Limb (tissue), 2 donors: ENCODE results near the gene CIT.

Experiments used
- DNase-seq, 2 donors: peaks; one replicate each; pipeline ENCODE4 v3.0.0-alpha.2; 2016; ENCODE audit errors: extremely low spot score in 2 of 2

Gene CIT

GRCh38 chr12:119803381-119803791 is 73.7 kb downstream of the CIT start:
- DNase-seq = peak; percentile 60 to 73

DNA sequence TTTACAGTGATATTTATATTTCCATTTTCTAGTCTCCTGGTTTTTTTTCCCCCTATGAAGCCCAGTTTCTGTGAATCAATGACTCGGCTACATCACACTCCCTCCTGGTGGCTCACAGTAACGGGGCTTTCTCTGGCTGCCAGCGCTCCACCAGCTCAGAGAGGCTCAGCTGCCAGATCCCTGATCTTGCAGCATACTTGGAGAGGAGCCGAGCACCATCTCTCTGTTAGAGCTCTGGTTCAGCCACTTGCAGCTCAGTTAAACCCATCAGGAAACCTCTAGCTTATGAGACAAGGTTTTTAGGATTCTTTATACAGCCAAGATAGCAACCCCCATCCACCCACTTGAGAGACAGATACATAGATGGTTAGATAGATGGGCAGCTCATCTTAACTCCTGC is 74.6 kb downstream of the CIT start:
- DNase-seq = peak in 1 of 2 donors; percentile 63

- no peak for DNase-seq
Measured at GRCh38 chr12:119797090-119797489, 80.0 kb downstream of the CIT start.

- DNase-seq = no peak
Measured at GRCh38 chr12:119796292-119796691, 80.8 kb downstream of the CIT start.

- no peak for DNase-seq
Measured at GRCh38 chr12:119791453-119791852, 85.7 kb downstream of the CIT start.

DNA sequence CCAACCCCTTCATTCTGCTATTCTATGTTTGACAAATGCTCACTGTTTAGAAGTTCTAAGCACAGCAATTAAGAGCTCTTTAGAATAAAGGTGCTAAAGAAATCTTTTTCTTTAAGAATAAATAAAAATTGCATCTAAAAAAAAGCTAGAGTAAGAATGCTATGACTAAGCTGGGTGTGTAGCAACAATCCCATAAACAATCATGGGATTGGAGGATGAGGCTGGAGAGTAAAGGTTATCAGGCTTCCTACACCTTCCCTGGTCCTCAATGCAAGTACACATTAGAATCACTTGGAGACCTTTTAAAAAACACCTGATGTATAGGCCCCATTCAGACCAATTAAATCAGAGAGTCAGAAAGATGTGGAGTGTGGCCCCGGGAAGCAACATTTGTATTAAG is 88.3 kb downstream of the CIT start:
- DNase-seq = no peak

DNA sequence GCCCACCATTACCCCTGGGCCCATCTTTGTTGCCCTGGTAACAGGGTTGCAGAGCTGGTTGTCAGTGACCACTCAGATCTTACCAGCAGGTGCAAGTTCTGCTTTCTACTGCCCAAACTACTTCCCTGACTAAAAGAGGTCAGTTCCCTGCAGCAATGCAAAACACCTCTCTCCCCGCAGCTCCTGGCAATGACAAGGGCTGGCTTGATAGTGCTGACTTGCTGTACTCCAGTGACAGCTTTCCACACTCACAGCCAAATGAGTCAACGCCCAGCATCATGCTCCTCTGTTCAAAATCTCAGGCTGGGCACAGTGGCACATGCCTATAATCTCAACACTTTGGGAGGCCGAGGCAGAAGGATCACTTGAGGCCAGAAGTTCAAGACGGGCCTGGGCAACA is 90.6 kb downstream of the CIT start:
- no peak for DNase-seq

- DNase-seq = no peak
Measured at GRCh38 chr12:119784673-119785072, 92.4 kb downstream of the CIT start.

GRCh38 chr12:119783787-119784186 is 93.3 kb downstream of the CIT start:
- DNase-seq = no peak

- no peak for DNase-seq
Measured at GRCh38 chr12:119781804-119782203, 95.3 kb downstream of the CIT start.

DNA sequence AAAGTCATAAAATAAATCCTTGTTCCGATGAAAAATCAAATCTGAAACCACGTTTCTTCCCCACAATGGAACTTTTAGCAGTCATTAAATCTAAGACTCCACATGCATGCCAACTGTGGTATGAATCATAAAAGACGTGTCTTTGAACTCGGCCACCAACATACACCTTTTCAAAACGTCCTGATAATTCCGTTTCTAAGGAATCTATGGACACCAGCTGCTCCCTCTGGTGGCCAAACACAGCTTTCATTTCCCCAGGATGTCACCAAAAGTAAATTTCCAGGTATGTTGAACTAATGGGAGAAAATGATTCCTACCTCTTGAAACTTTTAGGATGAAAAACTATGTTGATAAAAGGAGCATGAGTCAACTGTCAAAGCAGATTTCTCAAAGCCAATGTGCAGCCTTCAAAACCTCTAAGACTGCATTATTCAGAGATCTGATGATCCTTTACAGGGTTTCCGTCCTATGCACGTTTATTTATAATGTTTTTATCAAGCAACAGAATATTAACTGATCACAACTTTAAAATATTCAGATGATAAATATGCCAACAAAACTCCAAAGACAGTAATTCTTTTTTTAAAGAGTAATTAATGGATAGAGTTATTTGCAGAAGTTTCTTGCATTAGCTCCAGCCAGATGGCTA is 96.2 kb downstream of the CIT start:
- peak; percentile 34 to 38 for DNase-seq

GRCh38 chr12:119775246-119775895 is 101.7 kb downstream of the CIT start:
- DNase-seq = no peak

DNA sequence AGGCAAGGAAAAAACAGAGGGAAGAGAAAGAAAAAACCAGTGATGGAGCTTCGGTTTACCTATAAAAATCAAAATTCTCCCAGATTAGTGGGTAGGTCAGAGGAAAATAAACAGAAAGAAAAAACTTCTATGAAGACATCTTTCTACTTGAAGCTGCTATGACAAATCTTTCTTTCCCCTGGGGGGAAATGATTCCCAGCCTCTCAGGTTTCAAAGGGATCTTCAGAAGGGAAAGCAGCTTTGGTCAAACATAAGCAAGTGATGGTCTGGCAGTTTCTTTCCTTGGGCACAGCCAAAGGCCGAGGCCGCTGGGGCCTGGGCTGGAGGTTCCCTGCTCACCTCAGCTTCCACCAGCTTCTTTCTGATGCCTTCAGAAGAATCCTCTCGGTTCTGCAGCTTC is 104.7 kb downstream of the CIT start:
- no peak for DNase-seq

- no peak for DNase-seq
Measured at GRCh38 chr12:119770146-119770545, 107.0 kb downstream of the CIT start.

- no peak for DNase-seq
Measured at GRCh38 chr12:119762619-119763018, 114.5 kb downstream of the CIT start.

GRCh38 chr12:119758722-119759121 is 118.4 kb downstream of the CIT start:
- DNase-seq = no peak

DNA sequence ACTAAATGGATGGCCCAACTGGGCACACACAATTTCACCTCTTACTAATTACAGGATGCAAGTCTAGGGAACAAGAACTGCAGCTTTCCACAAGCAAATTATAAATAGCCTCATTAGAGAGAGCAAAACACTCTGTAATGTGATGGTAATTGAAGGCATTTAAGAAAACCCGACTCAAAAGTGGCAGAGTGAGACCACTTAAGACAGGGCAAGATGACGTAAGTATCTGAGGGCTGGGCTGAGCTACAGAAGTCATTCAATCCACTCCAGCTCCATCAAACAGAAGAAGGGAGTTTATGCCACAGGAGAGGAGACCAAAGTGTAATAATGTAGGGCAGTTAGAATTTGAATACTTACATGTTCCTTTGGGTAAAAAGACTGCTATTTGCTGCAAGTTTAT is 118.9 kb downstream of the CIT start:
- DNase-seq = no peak

GRCh38 chr12:119751961-119752360 is 125.2 kb downstream of the CIT start:
- no peak for DNase-seq

DNA sequence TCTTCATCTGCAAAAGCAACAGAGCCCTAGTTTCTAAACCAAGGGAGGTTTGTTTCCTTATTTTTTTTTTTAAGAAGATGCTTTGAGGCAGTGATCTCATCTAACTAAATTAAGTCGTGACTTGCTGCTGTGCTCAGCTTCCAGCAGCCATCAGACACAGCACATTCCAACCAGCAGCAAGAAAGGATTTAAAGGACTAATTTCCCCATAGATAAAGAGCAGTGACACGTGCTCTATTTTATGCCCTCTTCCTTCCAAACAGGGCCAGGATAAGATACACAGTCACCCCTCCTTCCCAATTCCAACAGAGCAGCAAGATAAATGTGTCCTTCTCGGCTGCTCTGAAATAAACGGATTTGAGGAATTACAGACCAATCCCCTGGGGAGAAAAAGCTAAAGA is 127.5 kb downstream of the CIT start:
- DNase-seq = no peak

GRCh38 chr12:119748497-119748896 is 128.6 kb downstream of the CIT start:
- DNase-seq = no peak

DNA sequence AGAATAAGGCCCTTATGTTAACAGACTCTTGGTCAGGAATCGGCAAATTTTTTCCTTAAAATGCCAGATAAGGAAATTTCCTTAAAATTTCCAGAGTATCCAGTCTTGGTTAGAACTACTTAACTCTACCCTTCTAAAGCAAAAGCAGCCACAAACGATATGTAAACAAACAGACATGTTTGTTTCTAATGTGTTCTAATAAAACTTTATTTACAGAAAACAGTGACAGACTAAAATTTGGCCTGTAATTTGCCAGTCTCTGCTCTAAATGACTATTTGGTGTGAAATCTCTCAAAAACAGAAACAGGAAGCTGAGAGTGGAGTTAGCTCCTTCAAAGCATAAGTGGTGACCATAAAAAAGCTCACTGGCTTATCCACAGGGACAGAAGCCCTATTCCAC is 131.0 kb downstream of the CIT start:
- DNase-seq = no peak

- DNase-seq = no peak
Measured at GRCh38 chr12:119744900-119745606, 132.1 kb downstream of the CIT start.

- DNase-seq = no peak
Measured at GRCh38 chr12:119742700-119743099, 134.4 kb downstream of the CIT start.
